NCI-H526 treated with DMSO at 0.1 percent for 48 hours (cell line): ENCODE data around the gene OR56A4.
"Not testable (repeated sequence)": the region's sequence is repeated elsewhere in the genome, so short reads cannot be mapped to it uniquely, and the experiment has no call there.

ENCODE experiments used
- DNase-seq: peaks from one replicate; lab custom pipeline; 2025; lab: John Stamatoyannopoulos, UW

The OR56A4 gene

GRCh38 chr11:5960704-5961320 lies 45.9 kb downstream of the OR56A4 start:
- DNase-seq = not testable (repeated sequence)

GRCh38 chr11:5955586-5955985 lies 51.2 kb downstream of the OR56A4 start:
- no peak for DNase-seq
